HG03039 (cell line): ENCODE results near the gene ZNF669.
"Not testable (repeated sequence)": the region's sequence is repeated elsewhere in the genome, so short reads cannot be mapped to it uniquely, and the experiment has no call there.

Experiments used
- ATAC-seq: cut with Tn5 transposase; IDR thresholded peaks from one replicate; pipeline ENCODE4 v1.9.1; 2021; ENCODE audit warnings: mild to moderate bottlenecking, moderate library complexity; ENCODE audit not compliant: unreplicated experiment

The ZNF669 gene

GRCh38 chr1:247103859-247104591 lies at the start of gene ZNF669:
Gene ZNF669, minus strand, starts transcription at chr1:247104356. Its CDS starts 157 bp downstream, at chr1:247104199.
- ATAC-seq, result peak; percentile 100

- ATAC-seq, result no peak
These were observed 43.6 kb upstream of the ZNF669 start for GRCh38 chr1:247147781-247148180.

GRCh38 chr1:247147120-247147519 lies 43.0 kb upstream of the ZNF669 start:
- not testable (repeated sequence) for ATAC-seq

DNA sequence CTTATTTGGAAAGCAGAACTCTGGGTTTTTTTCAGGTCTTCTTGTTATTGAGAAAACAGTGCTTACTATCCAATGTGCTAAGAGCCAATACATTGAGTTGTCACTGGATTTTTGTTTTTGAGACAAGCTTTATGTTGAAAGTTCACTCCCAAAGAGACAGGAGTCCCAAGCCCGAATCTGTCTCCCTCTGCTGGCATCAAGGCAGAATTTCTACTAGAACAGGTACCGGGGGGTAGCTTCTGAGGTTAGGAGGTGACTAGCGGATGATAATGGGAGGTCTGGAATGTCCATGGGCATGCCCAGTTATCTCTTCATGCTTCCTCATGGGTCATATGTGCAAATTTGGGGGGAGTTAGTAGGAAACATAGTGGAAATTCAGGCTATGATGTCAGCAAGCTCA lies 42.5 kb upstream of the ZNF669 start:
- no peak for ATAC-seq

DNA sequence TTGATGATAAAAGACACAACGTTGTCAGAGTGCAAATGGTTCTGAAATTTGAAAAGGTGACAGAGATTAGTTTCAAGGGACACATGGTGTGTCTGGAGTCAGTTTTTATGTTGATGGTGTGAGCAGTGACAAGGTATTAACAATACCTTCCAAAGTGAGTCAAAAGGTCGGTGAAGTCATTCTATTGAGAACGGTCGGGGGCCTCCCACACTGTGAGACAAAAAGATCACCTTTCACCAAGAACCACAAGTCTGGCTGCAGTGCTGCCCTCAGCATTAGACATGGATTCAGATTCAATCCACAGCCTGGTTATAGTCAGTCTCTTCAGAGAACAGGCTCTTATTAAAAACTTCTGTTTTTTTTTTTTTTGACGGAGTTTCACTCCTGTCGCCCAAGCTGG lies 41.1 kb upstream of the ZNF669 start:
- no peak for ATAC-seq

GRCh38 chr1:247139557-247139956 lies 35.4 kb upstream of the ZNF669 start:
- not testable (repeated sequence) for ATAC-seq

DNA sequence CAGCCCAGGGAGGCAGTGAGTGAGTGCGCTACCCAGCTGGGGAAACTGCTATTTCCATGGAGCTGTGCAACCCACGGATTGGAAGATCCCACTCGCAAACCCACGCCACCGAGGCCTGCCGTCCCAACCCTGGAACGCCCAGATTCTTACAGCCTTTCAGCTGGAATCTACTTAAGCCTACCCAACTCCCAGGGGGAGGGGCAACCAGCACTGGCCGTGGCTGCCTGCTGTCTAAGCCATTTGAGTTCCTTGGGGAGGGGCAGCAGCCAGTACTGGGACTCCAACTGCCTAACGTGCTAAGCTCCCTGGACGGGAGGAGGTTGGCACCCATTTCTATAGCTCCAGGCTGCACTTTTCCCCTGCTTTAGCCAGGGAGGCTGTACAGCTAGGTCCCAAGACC lies 27.1 kb upstream of the ZNF669 start:
- ATAC-seq, result no peak

DNA sequence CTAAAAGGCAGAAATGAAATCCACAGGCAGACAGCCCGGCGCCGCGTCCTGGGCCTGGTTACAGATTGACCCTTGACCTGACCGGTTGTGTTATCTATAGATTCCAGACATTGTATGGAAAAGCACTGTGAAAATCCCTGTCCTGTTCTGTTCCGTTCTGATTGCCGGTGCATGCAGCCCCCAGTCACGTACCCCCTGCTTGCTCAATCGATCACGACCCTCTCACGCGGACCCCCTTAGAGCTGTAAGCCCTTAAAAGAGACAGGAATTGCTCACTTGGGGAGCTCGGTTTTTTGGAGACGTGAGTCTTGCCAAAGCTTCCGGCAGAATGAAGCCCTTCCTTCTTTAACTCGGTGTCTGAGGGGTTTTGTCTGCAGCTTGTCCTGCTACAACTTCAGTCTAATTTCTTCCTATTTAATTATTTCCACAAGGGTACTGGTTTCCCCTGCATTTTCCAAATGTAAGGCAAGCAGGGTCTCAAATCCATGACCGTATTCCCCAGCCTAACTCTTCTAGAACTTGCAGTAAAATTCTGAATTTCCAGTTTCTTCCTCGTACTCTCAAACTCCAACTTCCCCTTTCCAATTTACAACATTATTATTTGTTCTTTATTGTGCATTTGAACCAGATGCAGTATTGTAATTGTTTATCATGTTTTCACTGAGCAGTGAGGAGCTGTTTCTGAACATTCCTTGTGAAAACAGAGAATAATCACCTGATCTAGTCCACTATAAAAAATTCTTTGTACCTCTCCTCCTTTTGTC lies 23.5 kb upstream of the ZNF669 start:
- not testable (repeated sequence) for ATAC-seq

- ATAC-seq, result peak; percentile 48
These were observed 22.4 kb upstream of the ZNF669 start for GRCh38 chr1:247126601-247127000.

GRCh38 chr1:247126166-247126565 lies 22.0 kb upstream of the ZNF669 start:
- peak; percentile 99 for ATAC-seq

GRCh38 chr1:247121382-247121781 lies 17.2 kb upstream of the ZNF669 start:
- no peak for ATAC-seq

DNA sequence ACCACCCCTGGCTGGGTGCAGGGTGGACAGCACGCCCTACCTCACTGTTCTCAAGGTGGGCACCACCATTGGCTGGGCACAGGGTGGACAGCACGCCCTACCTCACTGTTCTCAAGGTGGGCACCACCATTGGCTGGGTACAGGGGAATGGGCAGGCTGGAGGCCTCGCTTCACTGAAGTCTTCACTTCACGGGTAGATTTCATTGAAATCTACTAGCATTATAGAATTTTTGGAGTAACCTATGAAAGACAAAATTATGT lies 16.2 kb upstream of the ZNF669 start:
- ATAC-seq, result not testable (repeated sequence)

DNA sequence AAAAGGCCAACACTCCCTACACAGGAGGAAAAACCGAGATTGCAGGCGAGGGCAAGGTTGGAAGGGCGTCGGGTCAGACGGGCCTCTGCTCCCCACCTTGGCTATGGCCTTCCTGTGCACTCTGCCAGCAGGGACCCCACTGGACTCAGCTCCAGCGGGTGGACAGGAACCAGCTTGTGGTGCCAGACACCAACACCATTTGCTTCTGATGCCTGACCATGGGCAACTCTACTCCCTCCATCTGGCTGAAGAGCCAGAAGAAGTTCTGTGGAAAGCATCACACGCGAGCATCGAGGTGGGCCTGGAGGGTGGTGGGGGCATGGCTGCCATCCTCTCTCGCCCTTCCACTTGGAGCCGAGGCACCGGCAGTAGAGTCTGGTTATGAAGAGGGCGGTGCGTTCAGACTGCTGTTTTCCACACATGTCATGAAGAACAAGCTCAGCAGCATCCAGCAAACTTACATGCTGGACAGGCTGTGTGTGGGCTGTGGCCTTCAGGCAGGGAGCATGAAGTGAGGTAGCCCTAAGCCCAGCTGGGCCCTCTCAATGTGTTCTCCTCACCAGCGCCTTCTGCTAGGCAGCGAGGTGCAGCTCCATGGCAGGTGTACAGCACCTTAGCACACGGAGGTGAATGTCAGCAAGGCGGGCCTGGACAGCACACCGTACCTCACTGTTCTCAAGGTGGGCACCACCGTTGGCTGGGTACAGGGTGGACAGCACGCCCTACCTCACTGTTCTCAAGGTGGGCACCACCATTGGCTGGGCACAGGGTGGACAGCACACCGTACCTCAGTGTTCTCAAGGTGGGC lies 15.6 kb upstream of the ZNF669 start:
- ATAC-seq, result no peak

GRCh38 chr1:247118946-247119446 lies 14.8 kb upstream of the ZNF669 start:
- no peak for ATAC-seq

DNA sequence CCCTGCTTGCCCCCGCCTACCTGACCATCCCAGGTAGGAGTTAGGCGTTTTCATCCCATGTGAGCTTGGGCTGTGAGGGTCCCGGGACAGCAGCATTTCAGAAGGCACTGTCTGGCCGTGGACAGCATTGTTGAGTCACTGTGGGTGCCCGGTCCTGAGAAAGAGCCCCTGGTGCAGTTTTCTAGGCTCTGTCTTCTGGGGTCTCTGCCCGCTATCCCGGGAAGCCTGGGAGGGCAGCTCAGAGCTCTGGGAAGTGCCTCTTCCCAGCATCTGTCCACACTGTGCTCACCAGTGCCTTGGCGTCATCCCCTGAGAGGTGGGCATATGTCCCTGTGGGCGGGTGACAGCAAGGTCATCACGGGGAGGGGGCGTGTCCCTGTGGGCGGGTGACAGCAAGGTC lies 11.4 kb upstream of the ZNF669 start:
- ATAC-seq, result no peak

DNA sequence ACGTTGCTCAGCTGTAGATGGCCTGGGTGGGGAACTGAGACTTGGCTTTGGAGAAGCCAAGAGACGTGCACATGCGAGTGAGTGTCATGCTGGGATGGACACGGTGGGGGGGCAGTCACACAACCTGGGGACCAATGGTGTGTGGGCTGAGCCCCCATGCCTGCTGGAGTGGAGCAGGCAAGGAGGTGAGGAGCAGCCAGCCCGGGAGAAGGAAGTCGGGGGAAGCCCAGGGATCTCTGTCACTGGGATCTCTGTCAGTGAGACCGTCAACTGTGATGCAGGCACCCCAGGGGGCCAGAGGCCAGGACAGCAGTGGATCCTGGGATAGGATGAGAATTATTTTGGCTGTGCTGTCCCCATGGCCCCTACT lies 11.0 kb upstream of the ZNF669 start:
- no peak for ATAC-seq

- ATAC-seq, result no peak
These were observed 10.4 kb upstream of the ZNF669 start for GRCh38 chr1:247114351-247115140.

DNA sequence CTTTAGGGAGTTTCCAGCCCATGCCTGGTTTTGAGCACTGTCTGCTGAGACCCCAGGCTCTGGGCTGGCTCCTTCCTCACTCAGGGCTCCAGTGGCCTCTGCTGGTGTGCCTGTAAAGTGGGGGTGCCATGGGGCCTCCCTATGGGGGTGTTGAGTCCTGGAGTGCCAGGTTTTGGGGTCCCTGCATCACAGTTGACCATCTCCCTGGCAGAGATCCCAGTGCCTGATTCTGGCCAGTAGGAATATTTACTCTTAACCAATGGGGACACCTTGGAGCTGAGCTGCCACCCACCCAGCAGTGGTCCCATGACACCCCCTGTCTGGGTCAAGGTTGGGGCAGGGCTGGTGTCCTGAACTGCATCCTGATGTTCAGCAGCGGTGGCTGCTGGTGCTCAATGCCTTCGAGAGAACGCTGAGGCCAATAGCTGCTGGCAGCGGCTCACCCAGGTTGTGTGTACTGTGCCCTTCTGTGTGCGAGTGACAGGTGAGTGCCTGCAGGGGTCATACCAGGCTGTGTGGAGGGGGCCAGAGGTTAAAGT lies 9.6 kb upstream of the ZNF669 start:
- ATAC-seq, result no peak

DNA sequence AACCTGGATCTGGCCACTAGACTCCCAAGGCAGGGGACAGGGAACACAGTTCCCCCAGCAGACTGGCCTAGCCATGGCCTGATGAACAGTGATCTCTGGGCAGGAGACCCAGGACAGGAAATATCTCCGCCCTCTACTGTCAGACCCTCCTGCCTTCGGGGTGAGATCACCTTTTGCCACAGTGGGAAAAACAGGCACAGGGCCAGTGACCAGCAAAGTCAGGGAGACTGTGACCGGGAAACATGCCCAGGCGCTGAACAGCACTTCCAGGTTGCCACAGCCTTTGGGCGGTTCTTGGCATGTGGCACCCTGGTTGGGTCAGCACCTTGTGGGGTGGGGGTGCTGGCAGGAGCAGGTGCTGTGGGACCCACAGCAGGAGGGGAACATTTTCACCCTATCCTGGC lies 8.9 kb upstream of the ZNF669 start:
- ATAC-seq, result no peak

DNA sequence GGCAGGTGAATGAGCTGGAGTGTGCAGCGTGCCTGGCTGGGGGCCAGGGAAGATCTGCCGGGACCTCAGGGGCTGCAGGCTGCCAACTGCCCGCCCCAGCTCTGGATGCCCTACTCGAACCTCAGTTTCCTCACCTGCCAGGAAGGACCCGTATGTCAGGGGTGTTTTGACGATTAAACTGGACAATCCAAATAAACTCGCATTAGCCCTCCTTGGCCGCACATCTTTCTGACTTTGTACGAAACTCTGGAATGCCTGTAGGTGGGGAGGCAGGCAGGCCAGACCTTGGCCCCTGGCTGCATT lies 8.3 kb upstream of the ZNF669 start:
- ATAC-seq, result no peak
